Osteocyte (in vitro differentiated cells): Measurements from ENCODE around the gene NT5E. TPM values are rescaled to one million over a fixed set of nuclear protein-coding genes. Genes with fewer than 3 reads are reported as not detected.

Experiments
- DNase-seq: peaks from one replicate; pipeline ENCODE4 v3.0.0; 2021; ENCODE audit warnings: mixed read lengths; ENCODE audit not compliant: unreplicated experiment; ENCODE audit errors: extremely low spot score
- H3K27ac Mint-ChIP-seq: one replicate; pipeline ENCODE4 v1.8.0; 2021; ENCODE audit warnings: mild to moderate bottlenecking, mixed read lengths; ENCODE audit not compliant: unreplicated experiment
- H3K27me3 Mint-ChIP-seq: one replicate; pipeline ENCODE4 v1.8.0; 2021; ENCODE audit warnings: mixed read lengths; ENCODE audit not compliant: unreplicated experiment
- H3K36me3 Mint-ChIP-seq: one replicate; pipeline ENCODE4 v1.8.0; 2021; ENCODE audit warnings: mixed read lengths; ENCODE audit not compliant: unreplicated experiment
- H3K4me1 Mint-ChIP-seq: one replicate; pipeline ENCODE4 v1.8.0; 2021; ENCODE audit warnings: mixed read lengths; ENCODE audit not compliant: unreplicated experiment
- H3K4me3 Mint-ChIP-seq: one replicate; pipeline ENCODE4 v1.8.0; 2021; ENCODE audit warnings: mild to moderate bottlenecking, moderate library complexity, mixed read lengths; ENCODE audit not compliant: unreplicated experiment
- H3K9me3 Mint-ChIP-seq: one replicate; pipeline ENCODE4 v1.8.0; 2021; ENCODE audit warnings: mixed read lengths; ENCODE audit not compliant: unreplicated experiment
- CTCF ChIP-seq: fragments of 200-600 bp; sonication (generic); IDR thresholded peaks from 2 replicates; pipeline ENCODE4 v1.5.0; 2021; ENCODE audit warnings: antibody characterized with exemption, mild to moderate bottlenecking, moderate library complexity
- total RNA-seq: library from RNA; stranded (reverse); gene quantifications from 2 replicates; pipeline ENCODE4 v1.2.1, GENCODE V29; 2021

The NT5E gene
- total RNA-seq, 1 donor from 2014 or later: 197 TPM

GRCh38 chr6:85452441-85452881 lies 2.6 kb downstream of the NT5E start:
- Mint-ChIP-seq H3K27ac (peak overlapping the region; percentile 97), H3K9me3 (no peaks in the 10 kb centered on the region), H3K4me1 (peaks cover 75% of the 10 kb centered on the region), H3K36me3 (peaks cover 20% of the 10 kb centered on the region), H3K27me3 (no peaks in the 10 kb centered on the region), H3K4me3 (peak overlapping the region; percentile 100)
- TF ChIP-seq CTCF: no peak
- no peak for DNase-seq

GRCh38 chr6:85453052-85453451 lies 3.2 kb downstream of the NT5E start:
- no peaks in the 10 kb centered on the region for H3K27me3 Mint-ChIP-seq
- DNase-seq: no peak
- peaks cover 75% of the 10 kb centered on the region for H3K4me1 Mint-ChIP-seq
- peak overlapping the region; percentile 97 for H3K27ac Mint-ChIP-seq
- H3K36me3 Mint-ChIP-seq: peaks cover 20% of the 10 kb centered on the region
- peak overlapping the region; percentile 100 for H3K4me3 Mint-ChIP-seq
- no peak for TF ChIP-seq CTCF
- H3K9me3 Mint-ChIP-seq: no peaks in the 10 kb centered on the region

GRCh38 chr6:85453490-85453889 lies 3.6 kb downstream of the NT5E start:
- TF ChIP-seq CTCF: no peak

GRCh38 chr6:85455471-85456026 lies 5.7 kb downstream of the NT5E start:
- Mint-ChIP-seq H3K27me3 (no peaks in the 10 kb centered on the region), H3K9me3 (no peaks in the 10 kb centered on the region), H3K4me1 (peaks cover 88% of the 10 kb centered on the region), H3K27ac (peak overlapping the region; percentile 57), H3K4me3 (no peak overlapping the region), H3K36me3 (peaks cover 20% of the 10 kb centered on the region)
- DNase-seq: no peak
- no peak for TF ChIP-seq CTCF

More at GRCh38 chr6:85453490-85453889, 3.6 kb downstream of the NT5E start:
- H3K27ac Mint-ChIP-seq: peak overlapping the region; percentile 97
- peaks cover 20% of the 10 kb centered on the region for H3K36me3 Mint-ChIP-seq
- peak; percentile 72 for DNase-seq
- H3K4me3 Mint-ChIP-seq: peak overlapping the region; percentile 100
- H3K4me1 Mint-ChIP-seq: peaks cover 75% of the 10 kb centered on the region
- H3K9me3 Mint-ChIP-seq: no peaks in the 10 kb centered on the region
- no peaks in the 10 kb centered on the region for H3K27me3 Mint-ChIP-seq

GRCh38 chr6:85456782-85457181 lies 6.9 kb downstream of the NT5E start:
- peak overlapping the region; percentile 99 for H3K27ac Mint-ChIP-seq
- H3K27me3 Mint-ChIP-seq: no peaks in the 10 kb centered on the region
- no peaks in the 10 kb centered on the region for H3K9me3 Mint-ChIP-seq
- H3K4me3 Mint-ChIP-seq: no peak overlapping the region
- H3K36me3 Mint-ChIP-seq: peaks cover 17% of the 10 kb centered on the region
- TF ChIP-seq CTCF: no peak
- no peak for DNase-seq
- H3K4me1 Mint-ChIP-seq: peaks cover 92% of the 10 kb centered on the region
